WERI-Rb-1 (cell line): ENCODE results near the gene MYADML2.
"Not testable (repeated sequence)": the region's sequence is repeated elsewhere in the genome, so short reads cannot be mapped to it uniquely, and the experiment has no call there.

Experiments used
- DNase-seq: peaks from one replicate; pipeline ENCODE4 v3.0.0-alpha.2; 2020
- H3K27ac ChIP-seq: fragments of 250-450 bp; sonication (Bioruptor Pico); 2 replicates; pipeline ENCODE4 v1.5.1; 2020; ENCODE audit warnings: mild to moderate bottlenecking, moderate library complexity
- H3K27me3 ChIP-seq: fragments of 250-450 bp; sonication (Bioruptor Pico); 2 replicates; pipeline ENCODE4 v1.5.1; 2021; ENCODE audit warnings: mild to moderate bottlenecking, low read depth, moderate library complexity; ENCODE audit not compliant: insufficient read depth, severe bottlenecking
- H3K36me3 ChIP-seq: fragments of 250-450 bp; sonication (Bioruptor Pico); 2 replicates; pipeline ENCODE4 v1.5.1; 2020; ENCODE audit warnings: mild to moderate bottlenecking, moderate library complexity
- H3K4me3 ChIP-seq: 2 replicates; pipeline ENCODE4 v1.5.1; 2011; ENCODE audit warnings: low read depth, mild to moderate bottlenecking, control low read depth, low read length
- H3K9me3 ChIP-seq: fragments of 250-450 bp; sonication (Bioruptor Pico); 2 replicates; pipeline ENCODE4 v1.5.1; 2021; ENCODE audit warnings: mild to moderate bottlenecking, moderate library complexity; ENCODE audit not compliant: severe bottlenecking
- CTCF ChIP-seq: IDR thresholded peaks from 2 replicates; pipeline ENCODE4 v1.5.1; 2011; ENCODE audit warnings: low read depth, mild to moderate bottlenecking, control low read depth, inconsistent platforms, low read length

Gene MYADML2

GRCh38 chr17:81984773-81985410, 37.9 kb upstream of the MYADML2 start:
- no peak overlapping the region for H3K27ac ChIP-seq
- H3K27me3 ChIP-seq, result no peaks in the 10 kb centered on the region
- H3K9me3 ChIP-seq, result no peaks in the 10 kb centered on the region
- no peak for TF ChIP-seq CTCF
- H3K4me3 ChIP-seq, result no peak overlapping the region
- H3K36me3 ChIP-seq, result peaks cover 72% of the 10 kb centered on the region
- DNase-seq, result peak; percentile 8

- no peaks in the 10 kb centered on the region for H3K9me3 ChIP-seq
- H3K4me3 ChIP-seq, result no peak overlapping the region
- H3K27me3 ChIP-seq, result no peaks in the 10 kb centered on the region
- peaks cover 74% of the 10 kb centered on the region for H3K36me3 ChIP-seq
- no peak for DNase-seq
- H3K27ac ChIP-seq, result no peak overlapping the region
- no peak for TF ChIP-seq CTCF
Observed at GRCh38 chr17:81983639-81984373, 36.8 kb upstream of the MYADML2 start.

GRCh38 chr17:81983011-81983638, 36.1 kb upstream of the MYADML2 start:
- H3K27ac ChIP-seq, result no peak overlapping the region
- no peak for TF ChIP-seq CTCF
- no peaks in the 10 kb centered on the region for H3K9me3 ChIP-seq
- no peak overlapping the region for H3K4me3 ChIP-seq
- H3K27me3 ChIP-seq, result no peaks in the 10 kb centered on the region
- H3K36me3 ChIP-seq, result peaks cover 70% of the 10 kb centered on the region
- DNase-seq, result peak; percentile 7

GRCh38 chr17:81981511-81981910, 34.5 kb upstream of the MYADML2 start:
- H3K4me3 ChIP-seq, H3K9me3 ChIP-seq, H3K27me3 ChIP-seq, H3K27ac ChIP-seq: not testable (repeated sequence)
- DNase-seq, result peak; percentile 19
- peaks cover 60% of the 10 kb centered on the region for H3K36me3 ChIP-seq

- TF ChIP-seq CTCF, result no peak
- no peak overlapping the region for H3K4me3 ChIP-seq
- H3K36me3 ChIP-seq, result peaks cover 54% of the 10 kb centered on the region
- no peaks in the 10 kb centered on the region for H3K27me3 ChIP-seq
- no peak for DNase-seq
- H3K27ac ChIP-seq, result no peak overlapping the region
- no peaks in the 10 kb centered on the region for H3K9me3 ChIP-seq
Observed at GRCh38 chr17:81980707-81981343, 33.8 kb upstream of the MYADML2 start.

GRCh38 chr17:81980122-81980521, 33.1 kb upstream of the MYADML2 start:
- Histone ChIP-seq H3K9me3 (no peaks in the 10 kb centered on the region), H3K27me3 (no peaks in the 10 kb centered on the region), H3K36me3 (peaks cover 47% of the 10 kb centered on the region), H3K27ac (no peak overlapping the region), H3K4me3 (no peak overlapping the region)
- DNase-seq, result no peak
- no peak for TF ChIP-seq CTCF
